ENCODE measurements around the gene SLC8A1. TPM values are rescaled to one million over a fixed set of nuclear protein-coding genes. Genes with fewer than 3 reads are reported as not detected.

The SLC8A1 gene
- total and polyA plus RNA-seq, 2 donors: 26.9 to 280 TPM

DNA sequence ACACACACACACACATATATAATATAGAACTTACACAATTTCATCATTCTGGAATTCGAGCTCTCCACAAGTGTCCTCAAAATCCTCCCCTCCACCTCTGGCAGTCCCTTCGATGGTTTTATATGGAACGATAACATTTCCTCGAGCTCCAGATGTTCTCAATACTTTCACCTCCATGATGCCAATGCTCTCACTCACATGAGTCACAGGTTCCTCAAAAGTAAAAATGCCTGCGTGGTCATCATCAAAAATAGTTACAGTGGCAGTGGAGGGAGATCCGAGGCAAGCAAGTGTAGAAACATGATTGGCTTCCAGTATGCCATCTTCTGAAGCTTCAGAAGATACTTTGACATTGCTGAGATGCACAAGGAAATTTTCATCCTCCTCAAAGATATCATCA, 23.5 kb downstream of the SLC8A1 start:
- H3K27ac ChIP-seq (ENCODE audit: low read depth): no peak overlapping the region
- WGBS: 89% methylated on average over 6 of the region's 6 CpGs
- no peaks in the 10 kb centered on the region for H3K36me3 ChIP-seq (ENCODE audit: insufficient read depth)
- H3K4me3 ChIP-seq (ENCODE audit: low read depth, low read length): no peak overlapping the region
- DNase-seq (ENCODE audit: extremely low spot score): no peak
- no peaks in the 10 kb centered on the region for H3K4me1 ChIP-seq (ENCODE audit: insufficient read depth)

DNA sequence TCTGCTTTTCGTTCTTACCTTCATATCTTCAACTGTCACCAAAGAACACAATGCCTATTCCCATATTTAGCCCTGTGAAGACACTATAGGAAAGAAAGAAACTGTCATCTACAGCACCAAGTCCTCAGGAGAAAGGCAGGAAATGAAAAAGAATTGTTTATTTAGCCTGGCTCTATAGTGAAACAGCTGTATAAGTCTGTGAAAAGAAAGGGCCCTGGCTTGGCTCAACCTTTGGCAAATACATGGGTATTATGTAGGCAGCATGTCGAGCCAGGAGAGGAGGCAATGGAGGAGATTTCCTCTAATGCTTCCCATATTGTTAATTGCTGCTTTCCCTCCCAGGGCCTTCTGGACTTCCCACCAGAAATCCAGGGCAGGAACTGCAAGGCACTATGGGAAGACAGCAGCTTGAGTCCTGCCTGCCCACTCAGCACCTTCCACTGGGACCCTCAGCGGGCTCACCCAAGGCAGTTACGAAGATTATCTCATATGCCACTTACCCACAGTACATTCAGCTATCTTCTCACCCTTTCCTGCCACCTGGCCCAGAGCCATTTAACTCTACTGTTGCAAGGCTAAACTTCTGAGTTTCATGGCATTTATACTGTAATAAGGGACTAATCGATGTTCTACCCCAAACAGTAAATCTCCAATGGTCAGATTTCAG, 30.1 kb downstream of the SLC8A1 start:
- no peak overlapping the region for H3K4me3 ChIP-seq (ENCODE audit: low read depth, low read length)
- WGBS: 72% methylated on average over 5 of the region's 5 CpGs
- H3K36me3 ChIP-seq (ENCODE audit: insufficient read depth): no peaks in the 10 kb centered on the region
- DNase-seq (ENCODE audit: extremely low spot score): no peak
- H3K4me1 ChIP-seq (ENCODE audit: insufficient read depth): no peaks in the 10 kb centered on the region
- H3K27ac ChIP-seq (ENCODE audit: low read depth): no peak overlapping the region

GRCh38 chr2:40420478-40420877, 31.4 kb downstream of the SLC8A1 start:
- DNase-seq (ENCODE audit: extremely low spot score): no peak
- Histone ChIP-seq H3K36me3 (ENCODE audit: insufficient read depth) (no peaks in the 10 kb centered on the region), H3K27ac (ENCODE audit: low read depth) (no peak overlapping the region), H3K4me1 (ENCODE audit: insufficient read depth) (no peaks in the 10 kb centered on the region), H3K4me3 (ENCODE audit: low read depth, low read length) (no peak overlapping the region)
- 39% methylated on average over 3 of the region's 3 CpGs for WGBS

GRCh38 chr2:40419364-40419762, 32.5 kb downstream of the SLC8A1 start:
- no peak overlapping the region for H3K4me3 ChIP-seq (ENCODE audit: low read depth, low read length)
- WGBS: 55% methylated on average over 2 of the region's 2 CpGs
- no peaks in the 10 kb centered on the region for H3K36me3 ChIP-seq (ENCODE audit: insufficient read depth)
- no peaks in the 10 kb centered on the region for H3K4me1 ChIP-seq (ENCODE audit: insufficient read depth)
- no peak for DNase-seq (ENCODE audit: extremely low spot score)
- peak overlapping the region; percentile 35 for H3K27ac ChIP-seq (ENCODE audit: low read depth)

GRCh38 chr2:40418614-40419363, 33.1 kb downstream of the SLC8A1 start:
- Histone ChIP-seq H3K27ac (ENCODE audit: low read depth) (peak overlapping the region; percentile 35), H3K4me3 (ENCODE audit: low read depth, low read length) (no peak overlapping the region), H3K4me1 (ENCODE audit: insufficient read depth) (no peaks in the 10 kb centered on the region), H3K36me3 (ENCODE audit: insufficient read depth) (no peaks in the 10 kb centered on the region)
- no peak for DNase-seq (ENCODE audit: extremely low spot score)
- 32% methylated on average over 5 of the region's 5 CpGs for WGBS

- Histone ChIP-seq H3K4me1 (ENCODE audit: insufficient read depth) (no peaks in the 10 kb centered on the region), H3K4me3 (ENCODE audit: low read depth, low read length) (no peak overlapping the region), H3K27ac (ENCODE audit: low read depth) (no peak overlapping the region), H3K36me3 (ENCODE audit: insufficient read depth) (no peaks in the 10 kb centered on the region)
- DNase-seq (ENCODE audit: extremely low spot score): no peak
- 73% methylated on average over 1 of the region's 1 CpG for WGBS
These were observed 35.4 kb downstream of the SLC8A1 start for GRCh38 chr2:40416486-40416885.

- no peaks in the 10 kb centered on the region for H3K36me3 ChIP-seq (ENCODE audit: insufficient read depth)
- H3K4me3 ChIP-seq (ENCODE audit: low read depth, low read length): no peak overlapping the region
- H3K27ac ChIP-seq (ENCODE audit: low read depth): no peak overlapping the region
- no peaks in the 10 kb centered on the region for H3K4me1 ChIP-seq (ENCODE audit: insufficient read depth)
- DNase-seq (ENCODE audit: extremely low spot score): no peak
- WGBS: 86% methylated on average over 2 of the region's 2 CpGs
These were observed 36.5 kb downstream of the SLC8A1 start for GRCh38 chr2:40415391-40415790.

GRCh38 chr2:40412456-40412855, 39.4 kb downstream of the SLC8A1 start:
- H3K27ac ChIP-seq (ENCODE audit: low read depth): no peak overlapping the region
- WGBS: 87% methylated on average over 1 of the region's 1 CpG
- H3K4me1 ChIP-seq (ENCODE audit: insufficient read depth): no peaks in the 10 kb centered on the region
- no peak overlapping the region for H3K4me3 ChIP-seq (ENCODE audit: low read depth, low read length)
- DNase-seq (ENCODE audit: extremely low spot score): no peak
- H3K36me3 ChIP-seq (ENCODE audit: insufficient read depth): no peaks in the 10 kb centered on the region

DNA sequence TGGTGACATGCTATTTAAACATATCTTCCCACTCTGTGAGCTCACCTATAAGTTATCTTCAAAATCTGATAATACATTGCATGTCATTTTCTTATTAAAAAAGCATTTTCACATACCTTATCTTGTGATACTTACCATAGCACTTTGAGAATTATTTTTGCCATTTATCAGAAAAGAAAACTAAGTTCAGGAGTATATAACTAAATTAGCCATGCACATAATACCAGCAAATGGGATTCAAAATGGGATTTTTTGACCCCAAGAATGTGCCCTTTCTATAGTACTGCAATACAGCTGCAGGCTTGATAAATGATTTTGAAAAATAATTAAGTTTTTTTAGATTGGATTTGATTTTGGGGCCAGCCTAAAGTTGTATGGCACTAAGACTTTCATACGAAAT, 41.2 kb downstream of the SLC8A1 start:
- no peak for DNase-seq (ENCODE audit: extremely low spot score)
- Histone ChIP-seq H3K27ac (ENCODE audit: low read depth) (no peak overlapping the region), H3K4me3 (ENCODE audit: low read depth, low read length) (no peak overlapping the region), H3K4me1 (ENCODE audit: insufficient read depth) (no peaks in the 10 kb centered on the region), H3K36me3 (ENCODE audit: insufficient read depth) (no peaks in the 10 kb centered on the region)
- WGBS: 87% methylated on average over 1 of the region's 1 CpG

DNA sequence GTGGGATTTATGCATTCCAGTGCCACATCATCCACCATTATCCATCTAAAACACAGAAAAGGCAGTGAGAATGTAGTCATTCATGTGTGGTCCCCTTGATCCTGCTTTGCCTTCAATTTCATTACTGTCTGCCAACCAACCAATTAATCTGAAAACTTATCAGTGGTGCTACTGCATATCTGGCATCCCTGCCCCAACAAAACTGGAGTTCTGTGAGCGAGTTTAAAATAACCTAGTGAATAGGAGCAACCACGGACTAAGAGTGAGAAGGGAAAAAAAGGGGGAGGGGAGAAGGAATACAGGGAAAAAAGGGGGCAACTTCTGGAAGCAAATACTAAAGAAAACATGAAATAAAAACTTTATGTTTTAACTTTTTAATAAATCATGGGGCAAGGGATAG, 42.2 kb downstream of the SLC8A1 start:
- no peak overlapping the region for H3K27ac ChIP-seq (ENCODE audit: low read depth)
- H3K36me3 ChIP-seq (ENCODE audit: insufficient read depth): no peaks in the 10 kb centered on the region
- H3K4me3 ChIP-seq (ENCODE audit: low read depth, low read length): no peak overlapping the region
- 86% methylated on average over 2 of the region's 2 CpGs for WGBS
- H3K4me1 ChIP-seq (ENCODE audit: insufficient read depth): no peaks in the 10 kb centered on the region
- DNase-seq (ENCODE audit: extremely low spot score): no peak

DNA sequence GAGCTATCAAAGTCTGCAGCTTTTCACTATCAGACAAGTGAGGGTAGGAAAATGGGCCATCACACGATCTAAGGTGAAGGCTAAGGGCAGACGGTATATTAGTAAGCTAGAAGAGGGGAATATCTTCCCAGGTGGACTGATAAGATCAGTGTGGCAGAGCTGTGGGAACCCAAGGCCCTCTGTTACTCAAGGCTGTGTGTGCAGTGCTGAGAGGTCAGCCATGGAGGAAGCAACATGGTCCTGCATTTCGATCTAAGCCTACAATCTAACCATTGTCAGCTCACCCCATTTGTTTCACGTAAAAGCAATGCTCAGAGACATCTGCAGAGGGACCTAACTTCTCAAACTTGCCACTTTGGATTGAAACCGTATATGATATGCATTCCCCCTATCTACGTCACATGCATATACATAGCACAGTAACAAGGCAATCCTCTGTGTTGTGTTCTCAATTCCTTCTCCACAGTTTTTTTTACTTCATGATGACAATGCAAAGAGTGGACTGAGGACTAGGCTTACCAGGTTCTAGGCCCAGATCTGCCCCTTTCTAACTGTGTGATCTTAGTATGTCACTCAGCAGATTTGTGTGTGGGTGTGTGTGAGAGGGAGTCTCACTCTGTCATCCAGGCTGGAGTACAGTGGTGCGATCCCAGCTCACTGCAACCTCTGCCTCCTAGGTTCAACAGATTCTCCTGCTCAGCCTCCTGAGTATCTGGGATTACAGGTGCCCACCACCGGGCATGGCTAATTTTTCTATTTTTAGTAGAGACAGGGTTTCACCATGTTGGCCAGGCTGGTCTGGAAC, 45.2 kb downstream of the SLC8A1 start:
- Histone ChIP-seq H3K36me3 (ENCODE audit: insufficient read depth) (no peaks in the 10 kb centered on the region), H3K27ac (ENCODE audit: low read depth) (no peak overlapping the region), H3K4me1 (ENCODE audit: insufficient read depth) (no peaks in the 10 kb centered on the region), H3K4me3 (ENCODE audit: low read depth, low read length) (no peak overlapping the region)
- WGBS: 92% methylated on average over 8 of the region's 8 CpGs
- DNase-seq (ENCODE audit: extremely low spot score): no peak

DNA sequence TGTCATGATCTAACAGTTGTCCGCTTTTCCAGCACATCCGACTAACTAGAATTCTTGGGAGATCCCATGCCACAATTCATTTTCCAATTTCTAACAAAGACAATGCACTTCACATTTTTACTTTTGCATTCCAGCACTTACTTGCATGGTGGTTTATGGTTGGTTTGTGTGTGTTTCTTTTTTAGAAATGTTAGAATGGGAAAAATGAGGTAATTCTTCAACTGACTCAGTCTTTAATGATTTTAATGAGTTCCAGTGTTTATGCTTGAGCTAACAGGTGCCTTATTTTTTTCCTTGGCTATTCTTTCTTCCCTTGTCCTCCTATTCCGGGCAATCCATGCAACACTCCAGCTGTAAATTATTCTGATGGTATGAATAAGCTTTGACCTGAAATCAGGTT, 46.4 kb downstream of the SLC8A1 start:
- WGBS: 85% methylated on average over 3 of the region's 3 CpGs
- H3K4me3 ChIP-seq (ENCODE audit: low read depth, low read length): no peak overlapping the region
- no peaks in the 10 kb centered on the region for H3K4me1 ChIP-seq (ENCODE audit: insufficient read depth)
- no peak for DNase-seq (ENCODE audit: extremely low spot score)
- H3K36me3 ChIP-seq (ENCODE audit: insufficient read depth): no peaks in the 10 kb centered on the region
- no peak overlapping the region for H3K27ac ChIP-seq (ENCODE audit: low read depth)

GRCh38 chr2:40404517-40404916, 47.4 kb downstream of the SLC8A1 start:
- Histone ChIP-seq H3K36me3 (ENCODE audit: insufficient read depth) (no peaks in the 10 kb centered on the region), H3K4me3 (ENCODE audit: low read depth, low read length) (no peak overlapping the region), H3K4me1 (ENCODE audit: insufficient read depth) (no peaks in the 10 kb centered on the region), H3K27ac (ENCODE audit: low read depth) (no peak overlapping the region)
- DNase-seq (ENCODE audit: extremely low spot score): no peak
- WGBS: 92% methylated on average over 4 of the region's 4 CpGs

Measured in urinary bladder (tissue), 4 donors.